ENCODE data around the gene MCUB.

MCUB gene

GRCh38 chr4:109729718-109730618 lies 169.9 kb downstream of the MCUB start, which contains the start of gene PLA2G12A:
Gene PLA2G12A (minus strand): TSS chr4:109730070. CDS start chr4:109729809, 261 bp downstream.
- peak; percentile 90 for DNase-seq (ENCODE audit: low spot score)

GRCh38 chr4:109730619-109731545 lies 170.8 kb downstream of the MCUB start:
- DNase-seq (ENCODE audit: low spot score): no peak

GRCh38 chr4:109733728-109734127 lies 173.7 kb downstream of the MCUB start:
- no peak for DNase-seq (ENCODE audit: low spot score)

- DNase-seq (ENCODE audit: low spot score): no peak
Observed at GRCh38 chr4:109735566-109736365, 175.7 kb downstream of the MCUB start.

Measured in LoVo (cell line).